Endothelial cell of umbilical vein (primary cell): Measurements from ENCODE around the gene BCAS3. TPM values are rescaled to one million over a fixed set of nuclear protein-coding genes. Genes with fewer than 3 reads are reported as not detected.

Experiments
- BruUV-seq: library from RNA; stranded (reverse); fragments of 400-500 nt; replicated peaks from 2 replicates; lab custom pipeline; 2021; lab: Mats Ljungman, UMichigan
- CTCF ChIA-PET: fragments of 300-600, 350-600 bp; sonication (Branson Sonifier 250); formaldehyde crosslinking; loops from one replicate; lab custom pipeline; 2021; ENCODE audit warnings: antibody characterized with exemption, inconsistent platforms; lab: Charles Lee
- POLR2A ChIA-PET: fragments of 300-600, 350-600 bp; sonication (Branson Sonifier 250); formaldehyde crosslinking; loops from one replicate; lab custom pipeline; 2021; ENCODE audit warnings: antibody characterized with exemption, inconsistent platforms; lab: Charles Lee
- DNase-seq: peaks from one replicate; pipeline ENCODE4 v3.0.0-alpha.2; 2011; ENCODE audit warnings: low read depth, low spot score
- FAIRE-seq: peaks from 2 replicates; lab custom pipeline; 2011; peaks lifted over from hg19 to GRCh38; lab: Jason Lieb, UNC
- H2AFZ ChIP-seq: 2 replicates; pipeline ENCODE4 v1.6.0; 2012; ENCODE audit warnings: low read depth, low read length, control low read depth, inconsistent platforms
- H3K27ac ChIP-seq: 2 replicates; pipeline ENCODE4 v1.5.1; 2011; ENCODE audit warnings: low read depth, mild to moderate bottlenecking, control low read depth, low read length, moderate library complexity; ENCODE audit not compliant: insufficient read depth
- H3K27me3 ChIP-seq, 2 experiments: 2 replicates each; pipeline versions ENCODE4 v1.6.0 to v1.6.1; 2011; ENCODE audit warnings: low read length in 2 of 2, mixed read lengths in 1 of 2; ENCODE audit not compliant: control insufficient read depth in 2 of 2, insufficient read depth in 2 of 2
- H3K36me3 ChIP-seq, 2 experiments: 2 replicates in 1 of 2; 3 replicates in 1 of 2; pipeline ENCODE4 v1.5.1; 2011; ENCODE audit warnings: low read length in 2 of 2, mild to moderate bottlenecking in 1 of 2, moderate library complexity in 1 of 2; ENCODE audit not compliant: control insufficient read depth in 2 of 2, insufficient read depth in 2 of 2; ENCODE audit errors: extremely low read depth in 1 of 2
- H3K4me1 ChIP-seq: 3 replicates; pipeline ENCODE4 v1.5.1; 2011; ENCODE audit warnings: mild to moderate bottlenecking, low read length; ENCODE audit not compliant: control insufficient read depth, insufficient read depth; ENCODE audit errors: extremely low read depth
- H3K4me2 ChIP-seq: 2 replicates; pipeline ENCODE4 v1.6.1; 2011; ENCODE audit warnings: low read length, control low read depth, mixed read lengths; ENCODE audit not compliant: insufficient read depth
- H3K4me3 ChIP-seq, 3 experiments: fragments of 200-600 bp in 1 of 3; sonication (generic), shearing (Covaris generic) in 1 of 3; replicated peaks in 1 of 3; 2 replicates each; pipeline ENCODE4 v1.5.1; 2011 to 2016; ENCODE audit warnings: control low read depth in 3 of 3, low read length in 3 of 3, mild to moderate bottlenecking in 2 of 3, inconsistent platforms in 1 of 3, low read depth in 1 of 3, moderate library complexity in 1 of 3; ENCODE audit not compliant: insufficient read depth in 1 of 3
- H3K79me2 ChIP-seq: 2 replicates; pipeline ENCODE4 v1.6.0; 2012; ENCODE audit warnings: low read length, inconsistent platforms; ENCODE audit not compliant: control insufficient read depth, insufficient read depth
- H3K9ac ChIP-seq: replicated peaks from 2 replicates; pipeline ENCODE3; 2011; ENCODE audit warnings: low read length, control low read depth; ENCODE audit not compliant: insufficient read depth; ENCODE audit errors: extremely low read depth
- H3K9me1 ChIP-seq: replicated peaks from 3 replicates; pipeline ENCODE4 v1.6.0; 2011; ENCODE audit warnings: mild to moderate bottlenecking, low read length; ENCODE audit not compliant: control insufficient read depth, insufficient read depth; ENCODE audit errors: extremely low read depth
- H3K9me3 ChIP-seq: replicated peaks from 2 replicates; pipeline ENCODE4 v1.5.1; 2012; ENCODE audit warnings: low read length, inconsistent platforms; ENCODE audit not compliant: control insufficient read depth, insufficient read depth
- H4K20me1 ChIP-seq: replicated peaks from 2 replicates; pipeline ENCODE3; 2011; ENCODE audit warnings: mild to moderate bottlenecking, low read length; ENCODE audit not compliant: control insufficient read depth, insufficient read depth; ENCODE audit errors: extremely low read depth
- EZH2 ChIP-seq: IDR thresholded peaks from 2 replicates; pipeline ENCODE4 v1.6.1; 2012; ENCODE audit warnings: borderline replicate concordance, low read depth, mild to moderate bottlenecking, moderate library complexity, low read length, inconsistent platforms; ENCODE audit not compliant: severe bottlenecking
- FOS ChIP-seq: IDR thresholded peaks from 2 replicates; pipeline ENCODE4 v1.6.1; 2011; ENCODE audit warnings: mild to moderate bottlenecking, low read length, moderate library complexity, borderline replicate concordance; ENCODE audit not compliant: insufficient read depth
- GATA2 ChIP-seq: IDR thresholded peaks from 2 replicates; pipeline ENCODE4 v1.7.0; 2011; ENCODE audit warnings: low read depth, mild to moderate bottlenecking, moderate library complexity, mixed read lengths, low read length; ENCODE audit not compliant: insufficient read length, insufficient read depth
- JUN ChIP-seq: IDR thresholded peaks from 2 replicates; pipeline ENCODE4 v1.6.1; 2011; ENCODE audit warnings: borderline replicate concordance, low read depth; ENCODE audit not compliant: insufficient read length, insufficient read depth
- MYC ChIP-seq: IDR thresholded peaks from one replicate; pipeline ENCODE4 v1.6.1; 2011; ENCODE audit warnings: mild to moderate bottlenecking, low read depth, low read length
- POLR2A ChIP-seq: IDR thresholded peaks from 2 replicates; pipeline ENCODE4 v1.6.1; 2012; ENCODE audit warnings: low read depth, mild to moderate bottlenecking, control low read depth, low read length
- POLR2AphosphoS5 ChIP-seq: IDR thresholded peaks from 2 replicates; pipeline ENCODE4 v1.6.1; 2012; ENCODE audit warnings: low read depth, mild to moderate bottlenecking, control low read depth, low read length, moderate library complexity; ENCODE audit not compliant: insufficient read depth
- dilution Hi-C: fragments of 300-500 bp; cut with MboI; formaldehyde crosslinking; loops from one replicate; pipeline ENCODE4 v1.15.0; 2019; ENCODE audit warnings: low sequenced_read_pairs; ENCODE audit not compliant: extremely low pct_ligation_motif_present
- intact Hi-C: fragments of 100-400 bp; cut with micrococcal nuclease; formaldehyde crosslinking; loops from one replicate; pipeline ENCODE4 v1.10.0; 2022
- polyA plus RNA-seq, 4 experiments: library from polyadenylated mRNA; depleted of rRNA in 3 of 4; stranded (reverse) in 3 of 4; unstranded in 1 of 4; fragments of >200 nt; gene quantifications; 2 replicates each; pipeline versions ENCODE4 v1.2.1 to v1.2.3, GENCODE V29; 2011 to 2012; ENCODE audit warnings: missing spikeins in 1 of 4
- total RNA-seq: library from RNA; stranded (reverse); gene quantifications from 2 replicates; pipeline ENCODE4 v1.2.3, GENCODE V29; 2021
- TF ChIP-seq, protein P1 (sequence below): IDR thresholded peaks from 2 replicates; pipeline ENCODE4 v1.6.1; 2011; ENCODE audit not compliant: insufficient read depth, insufficient read length
- TF ChIP-seq, protein P2 (sequence below), 2 donors: IDR thresholded peaks; 1 replicate in 1 of 2; 2 replicates in 1 of 2; pipeline ENCODE4 v1.5.1; 2011; ENCODE audit warnings: low read length in 2 of 2, mild to moderate bottlenecking in 2 of 2, moderate library complexity in 2 of 2, control low read depth in 1 of 2, inconsistent platforms in 1 of 2, low read depth in 1 of 2; ENCODE audit not compliant: insufficient read depth in 1 of 2; ENCODE audit errors: extremely low read depth in 1 of 2

BCAS3 gene
- total and polyA plus RNA-seq, 2 donors (not counting 3 experiments of a cell fraction or from before 2014, with no cell fraction given) = 8.2 to 16.0 TPM

DNA sequence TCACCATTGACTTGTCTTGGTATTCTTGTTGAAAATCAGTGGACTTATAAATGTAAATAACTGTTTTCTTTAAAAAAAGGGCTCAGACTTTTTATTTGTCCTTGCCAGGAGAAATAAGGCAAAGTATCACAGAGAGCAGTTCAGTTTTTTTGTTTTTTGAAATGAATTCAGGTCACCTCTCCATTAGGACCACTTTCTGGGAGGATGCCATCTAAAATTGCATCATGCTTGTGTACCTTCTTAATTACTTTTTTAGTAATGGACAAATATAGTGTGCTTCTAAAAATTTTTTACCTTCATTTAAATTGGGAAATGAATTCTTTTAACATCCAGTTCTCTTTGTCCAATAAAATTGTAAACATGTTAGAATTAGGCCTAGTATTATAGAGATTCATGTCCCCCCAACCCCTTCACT is 210.0 kb downstream of the BCAS3 start:
- FAIRE-seq (no peak), DNase-seq (no peak)
- dilution Hi-C loops = no loop called here
- H3K36me3 ChIP-seq = no peaks in the 10 kb centered on the region
- no peaks in the 10 kb centered on the region for H3K9me3 ChIP-seq
- H3K4me1 ChIP-seq = no peaks in the 10 kb centered on the region
- no TSS peak for BruUV-seq
- POLR2A ChIA-PET = no interaction called here
- H3K27me3 ChIP-seq = no peaks in the 10 kb centered on the region
- H2AFZ ChIP-seq = no peak overlapping the region
- CTCF ChIA-PET = no interaction called here
- H3K4me2 ChIP-seq = no peak overlapping the region
- H3K79me2 ChIP-seq = no peaks in the 10 kb centered on the region
- no peak for TF ChIP-seq POLR2A
- no peak for TF ChIP-seq EZH2
- no peak for TF ChIP-seq FOS
- no peak for TF ChIP-seq POLR2AphosphoS5
- TF ChIP-seq GATA2 = no peak
- TF ChIP-seq JUN = no peak
- TF ChIP-seq, protein P1, sequence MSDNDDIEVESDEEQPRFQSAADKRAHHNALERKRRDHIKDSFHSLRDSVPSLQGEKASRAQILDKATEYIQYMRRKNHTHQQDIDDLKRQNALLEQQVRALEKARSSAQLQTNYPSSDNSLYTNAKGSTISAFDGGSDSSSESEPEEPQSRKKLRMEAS = no peak
- no peak for TF ChIP-seq MYC
- TF ChIP-seq, protein P2, sequence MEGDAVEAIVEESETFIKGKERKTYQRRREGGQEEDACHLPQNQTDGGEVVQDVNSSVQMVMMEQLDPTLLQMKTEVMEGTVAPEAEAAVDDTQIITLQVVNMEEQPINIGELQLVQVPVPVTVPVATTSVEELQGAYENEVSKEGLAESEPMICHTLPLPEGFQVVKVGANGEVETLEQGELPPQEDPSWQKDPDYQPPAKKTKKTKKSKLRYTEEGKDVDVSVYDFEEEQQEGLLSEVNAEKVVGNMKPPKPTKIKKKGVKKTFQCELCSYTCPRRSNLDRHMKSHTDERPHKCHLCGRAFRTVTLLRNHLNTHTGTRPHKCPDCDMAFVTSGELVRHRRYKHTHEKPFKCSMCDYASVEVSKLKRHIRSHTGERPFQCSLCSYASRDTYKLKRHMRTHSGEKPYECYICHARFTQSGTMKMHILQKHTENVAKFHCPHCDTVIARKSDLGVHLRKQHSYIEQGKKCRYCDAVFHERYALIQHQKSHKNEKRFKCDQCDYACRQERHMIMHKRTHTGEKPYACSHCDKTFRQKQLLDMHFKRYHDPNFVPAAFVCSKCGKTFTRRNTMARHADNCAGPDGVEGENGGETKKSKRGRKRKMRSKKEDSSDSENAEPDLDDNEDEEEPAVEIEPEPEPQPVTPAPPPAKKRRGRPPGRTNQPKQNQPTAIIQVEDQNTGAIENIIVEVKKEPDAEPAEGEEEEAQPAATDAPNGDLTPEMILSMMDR (IDR thresholded peaks at IDR 0.05; ENCODE audit: extremely low read depth in 1 of 2, insufficient read depth in 1 of 2, low read depth in 1 of 2, low read length in 2 of 2) = no peak
- H3K27ac ChIP-seq = no peak overlapping the region
- H3K9me1 ChIP-seq = peaks cover 2% of the 10 kb centered on the region
- H4K20me1 ChIP-seq = no peaks in the 10 kb centered on the region
- H3K9ac ChIP-seq = no peak overlapping the region
- intact Hi-C loops = no loop called here
- no peak overlapping the region for H3K4me3 ChIP-seq
